Gastroesophageal sphincter (tissue), 4 donors: ENCODE data around the gene IFFO2. TPM values are rescaled to one million over a fixed set of nuclear protein-coding genes. Genes with fewer than 3 reads are reported as not detected.

ENCODE experiments used
- ATAC-seq: fragments of 150-250 bp; one replicate; pipeline ENCODE4 v1.9.1; 2016; ENCODE audit warnings: mild to moderate bottlenecking, moderate library complexity
- H3K27ac ChIP-seq, 4 donors: fragments of 200-600 bp; sonication (generic) in 3 of 4; 1 replicate in 3 of 4; 2 replicates in 1 of 4; pipeline ENCODE4 v1.5.1; 2016 to 2019
- H3K27me3 ChIP-seq: fragments of 200-600 bp; sonication (generic); one replicate; pipeline ENCODE4 v1.5.1; 2019
- H3K36me3 ChIP-seq, 2 donors: fragments of 200-600 bp; sonication (generic); one replicate each; pipeline ENCODE4 v1.5.1; 2019; ENCODE audit warnings: control low read depth in 1 of 2
- H3K4me1 ChIP-seq, 3 donors: fragments of 200-600 bp; sonication (generic); 1 replicate in 2 of 3; 2 replicates in 1 of 3; pipeline ENCODE4 v1.5.1; 2016 to 2019; ENCODE audit warnings: control low read depth in 2 of 3
- H3K4me3 ChIP-seq, 2 donors: fragments of 200-600 bp; sonication (generic); one replicate each; pipeline ENCODE4 v1.5.1; 2019; ENCODE audit warnings: mild to moderate bottlenecking in 1 of 2, moderate library complexity in 1 of 2
- H3K9me3 ChIP-seq, 3 donors: fragments of 200-600 bp; sonication (generic); one replicate each; pipeline ENCODE4 v1.5.1; 2017 to 2019; ENCODE audit warnings: control low read depth in 2 of 3
- EP300 ChIP-seq: sonication (generic); formaldehyde crosslinking; IDR thresholded peaks from one replicate; pipeline ENCODE4 v1.6.1; 2017; ENCODE audit warnings: antibody characterized with exemption, mild to moderate bottlenecking
- POLR2A ChIP-seq, 2 donors: fragments of 450-650 bp; IDR thresholded peaks; one replicate each; pipeline ENCODE4 v1.6.1; 2017; ENCODE audit warnings: antibody characterized with exemption in 2 of 2, mild to moderate bottlenecking in 2 of 2, moderate library complexity in 1 of 2
- POLR2AphosphoS5 ChIP-seq: sonication (generic); formaldehyde crosslinking; IDR thresholded peaks from one replicate; pipeline ENCODE4 v1.6.1; 2017; ENCODE audit warnings: antibody characterized with exemption
- WGBS, 2 donors: methylation state at CpG; one replicate each; pipeline ENCODE4 v1.1.5; 2018; ENCODE audit warnings: low coverage in 1 of 2; 5-methylcytosine and 5-hydroxymethylcytosine counted together
- total RNA-seq, 4 donors: library from RNA; depleted of rRNA; stranded (reverse); fragments of >200 nt; gene quantifications; one replicate each; pipeline ENCODE4 v1.1.0, GENCODE V29; 2016
- TF ChIP-seq, protein P1 (sequence below), 4 experiments: fragments of 200-600 bp in 2 of 4; fragments of 450-650 bp in 2 of 4; sonication (generic) in 1 of 4; IDR thresholded peaks; one replicate each; pipeline ENCODE4 v1.5.1; 2017 to 2019; ENCODE audit warnings: antibody characterized with exemption in 4 of 4, mild to moderate bottlenecking in 2 of 4, moderate library complexity in 2 of 4

IFFO2 gene
- total RNA-seq, 4 donors from 2014 or later = 9.3 to 18.4 (median 12.7) TPM

GRCh38 chr1:18880585-18880984, 75.9 kb downstream of the IFFO2 start:
- 100% methylated on average over 1 of the region's 1 CpG; no CpG with 5 or more reads in 1 of the 2 donors for WGBS, 2 donors
- Histone ChIP-seq H3K4me3 (no peak overlapping the region), H3K9me3 (no peaks in the 10 kb centered on the region), H3K27ac (no peak overlapping the region), H3K36me3 (peaks cover 0 to 55% of the 10 kb centered on the region in 2 donors), H3K27me3 (no peaks in the 10 kb centered on the region), H3K4me1 (peaks cover 0 to under 1% (median 0%) of the 10 kb centered on the region in 3 donors)
- no peak for TF ChIP-seq POLR2AphosphoS5
- TF ChIP-seq EP300 = no peak
- TF ChIP-seq, protein P1, sequence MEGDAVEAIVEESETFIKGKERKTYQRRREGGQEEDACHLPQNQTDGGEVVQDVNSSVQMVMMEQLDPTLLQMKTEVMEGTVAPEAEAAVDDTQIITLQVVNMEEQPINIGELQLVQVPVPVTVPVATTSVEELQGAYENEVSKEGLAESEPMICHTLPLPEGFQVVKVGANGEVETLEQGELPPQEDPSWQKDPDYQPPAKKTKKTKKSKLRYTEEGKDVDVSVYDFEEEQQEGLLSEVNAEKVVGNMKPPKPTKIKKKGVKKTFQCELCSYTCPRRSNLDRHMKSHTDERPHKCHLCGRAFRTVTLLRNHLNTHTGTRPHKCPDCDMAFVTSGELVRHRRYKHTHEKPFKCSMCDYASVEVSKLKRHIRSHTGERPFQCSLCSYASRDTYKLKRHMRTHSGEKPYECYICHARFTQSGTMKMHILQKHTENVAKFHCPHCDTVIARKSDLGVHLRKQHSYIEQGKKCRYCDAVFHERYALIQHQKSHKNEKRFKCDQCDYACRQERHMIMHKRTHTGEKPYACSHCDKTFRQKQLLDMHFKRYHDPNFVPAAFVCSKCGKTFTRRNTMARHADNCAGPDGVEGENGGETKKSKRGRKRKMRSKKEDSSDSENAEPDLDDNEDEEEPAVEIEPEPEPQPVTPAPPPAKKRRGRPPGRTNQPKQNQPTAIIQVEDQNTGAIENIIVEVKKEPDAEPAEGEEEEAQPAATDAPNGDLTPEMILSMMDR (IDR thresholded peaks at IDR 0.05) = no peak
- TF ChIP-seq POLR2A (IDR thresholded peaks at IDR 0.05) = no peak
- ATAC-seq = no peak

DNA sequence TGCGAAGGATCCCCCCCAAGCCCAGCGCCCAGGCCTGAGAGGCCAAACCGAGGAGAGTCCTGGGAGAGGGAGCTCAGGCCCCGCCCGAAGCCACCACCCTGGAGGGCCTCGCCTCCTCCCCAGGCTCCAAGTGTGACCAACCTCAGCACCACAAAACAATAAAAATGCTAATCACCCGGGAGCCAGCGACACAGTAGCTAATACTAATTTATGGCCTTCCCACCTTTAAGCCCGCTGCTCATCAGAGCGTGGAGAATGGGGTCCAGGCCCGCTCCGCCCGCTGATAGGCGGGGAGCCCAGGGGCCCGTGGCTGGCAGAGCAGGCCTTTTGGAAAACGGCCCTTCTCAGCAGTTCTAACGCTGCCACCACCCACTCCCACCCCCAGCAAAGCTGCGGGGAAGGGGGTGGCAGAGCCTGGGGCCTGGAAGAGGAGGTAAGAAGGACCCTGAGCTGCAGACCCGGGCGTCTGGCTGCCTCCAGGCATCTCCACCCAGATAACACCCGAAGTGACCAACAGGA, 76.6 kb downstream of the IFFO2 start:
- Histone ChIP-seq H3K27me3 (no peaks in the 10 kb centered on the region), H3K36me3 (peaks cover 0 to 53% of the 10 kb centered on the region in 2 donors), H3K4me1 (peaks cover 0 to 8% (median 0%) of the 10 kb centered on the region in 3 donors), H3K4me3 (no peak overlapping the region), H3K9me3 (no peaks in the 10 kb centered on the region), H3K27ac (no peak overlapping the region)
- TF ChIP-seq, protein P1 (IDR thresholded peaks at IDR 0.05) = no peak
- TF ChIP-seq POLR2A (IDR thresholded peaks at IDR 0.05) = no peak
- no peak for TF ChIP-seq EP300
- TF ChIP-seq POLR2AphosphoS5 = no peak
- ATAC-seq = no peak
- no CpG with 5 or more reads among the region's 21 CpGs for WGBS, 2 donors

DNA sequence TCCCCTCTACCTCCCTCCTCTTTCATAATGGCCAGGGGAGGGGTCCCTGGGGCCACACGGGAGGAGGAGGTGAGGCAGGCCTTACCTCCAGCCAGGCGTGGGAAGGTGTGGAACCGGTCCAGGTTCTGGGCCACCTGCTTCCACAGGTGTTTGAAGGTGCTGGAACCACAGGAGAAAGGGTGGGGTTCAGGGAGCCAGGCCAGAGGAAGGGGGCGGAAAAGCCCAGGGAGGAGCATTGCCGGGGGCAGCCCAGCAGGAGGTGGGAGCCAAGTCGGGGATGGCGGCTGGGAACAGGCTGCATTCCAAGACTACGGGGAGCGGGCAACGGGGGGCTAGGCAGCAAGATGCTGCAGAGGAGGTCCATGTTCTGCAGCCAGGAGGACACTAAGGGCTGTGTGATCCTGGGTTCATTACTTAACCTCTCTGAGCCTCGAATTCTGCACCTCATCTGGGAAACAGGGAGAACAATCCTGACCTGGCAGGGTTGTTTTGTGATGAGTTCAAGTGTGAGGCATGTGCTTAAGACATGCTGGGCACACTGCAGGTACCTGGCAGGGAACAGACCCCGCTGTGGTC, 77.2 kb downstream of the IFFO2 start:
- H3K4me3 ChIP-seq = no peak overlapping the region
- no peaks in the 10 kb centered on the region for H3K27me3 ChIP-seq
- TF ChIP-seq POLR2A (IDR thresholded peaks at IDR 0.05) = no peak
- no peak for TF ChIP-seq EP300
- TF ChIP-seq POLR2AphosphoS5 = no peak
- TF ChIP-seq, protein P1 (IDR thresholded peaks at IDR 0.05) = no peak
- H3K9me3 ChIP-seq = no peaks in the 10 kb centered on the region
- peaks cover 0 to 53% of the 10 kb centered on the region in 2 donors for H3K36me3 ChIP-seq
- H3K4me1 ChIP-seq = peaks cover 0 to 13% (median 0%) of the 10 kb centered on the region in 3 donors
- no peak overlapping the region for H3K27ac ChIP-seq
- WGBS, 2 donors = 80 to 92% methylated on average over 9 to 10 of the region's 12 CpGs
- ATAC-seq = no peak

- WGBS, 2 donors = 69 to 86% methylated on average over 11 to 12 of the region's 12 CpGs
These were observed 77.8 kb downstream of the IFFO2 start for GRCh38 chr1:18878538-18879214.

More at GRCh38 chr1:18878538-18879214, 77.8 kb downstream of the IFFO2 start:
- H3K9me3 ChIP-seq = no peaks in the 10 kb centered on the region
- H3K4me3 ChIP-seq = no peak overlapping the region
- no peak for ATAC-seq
- no peaks in the 10 kb centered on the region for H3K27me3 ChIP-seq
- TF ChIP-seq POLR2A (IDR thresholded peaks at IDR 0.05) (no peak), POLR2AphosphoS5 (no peak), EP300 (no peak)
- TF ChIP-seq, protein P1 (IDR thresholded peaks at IDR 0.05) = no peak
- peaks cover 0 to 13% (median 0%) of the 10 kb centered on the region in 3 donors for H3K4me1 ChIP-seq
- H3K27ac ChIP-seq = no peak overlapping the region
- peaks cover 0 to 50% of the 10 kb centered on the region in 2 donors for H3K36me3 ChIP-seq
